Lower leg skin (tissue), 3 donors: Measurements from ENCODE around the gene GRIP1.

ENCODE experiments used
- POLR2A ChIP-seq, 2 donors: fragments of 450-650 bp; IDR thresholded peaks; one replicate each; pipeline ENCODE4 v1.6.1; 2016 to 2017; ENCODE audit warnings: antibody characterized with exemption in 2 of 2, mild to moderate bottlenecking in 1 of 2, moderate library complexity in 1 of 2
- TF ChIP-seq, protein P1 (sequence below), 3 donors: fragments of 450-650 bp; IDR thresholded peaks; one replicate each; pipeline ENCODE4 v1.5.1; 2016; ENCODE audit warnings: antibody characterized with exemption in 3 of 3, mild to moderate bottlenecking in 3 of 3, moderate library complexity in 2 of 3

DNA sequence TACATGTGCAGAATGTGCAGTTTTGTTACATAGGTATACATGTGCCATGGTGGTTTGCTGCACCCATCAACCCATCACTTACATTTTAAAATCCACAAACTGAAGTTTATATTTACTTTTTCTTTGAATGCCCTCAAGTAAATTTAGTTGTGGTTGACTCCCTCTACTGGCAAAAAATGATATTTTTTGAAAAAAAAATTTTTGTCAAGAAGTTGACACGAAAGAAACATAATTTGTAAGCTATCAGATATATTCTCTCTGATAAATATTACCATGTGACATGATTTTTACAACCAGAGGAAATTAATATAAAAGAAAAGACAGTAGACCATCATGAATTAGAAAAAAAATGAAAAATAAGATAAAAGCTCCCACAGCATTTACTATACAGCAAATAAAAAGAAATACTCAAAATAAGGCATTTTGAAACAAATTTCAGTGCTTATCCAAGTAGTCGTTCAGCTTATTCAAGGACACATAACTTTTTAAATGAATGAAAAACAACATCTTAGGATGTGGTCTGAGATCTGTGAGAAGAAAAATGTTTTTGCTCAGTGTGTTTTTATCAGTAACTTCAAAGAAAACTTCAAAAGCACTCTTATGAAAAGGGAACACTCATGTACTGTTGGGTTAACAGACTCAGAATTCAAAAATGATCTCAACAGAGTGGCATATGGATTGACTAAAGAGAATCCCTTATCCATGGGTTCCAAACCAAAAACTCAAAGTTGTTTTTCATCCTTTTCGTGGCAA, 30.0 kb upstream of the GRIP1 start:
- TF ChIP-seq, protein P1, sequence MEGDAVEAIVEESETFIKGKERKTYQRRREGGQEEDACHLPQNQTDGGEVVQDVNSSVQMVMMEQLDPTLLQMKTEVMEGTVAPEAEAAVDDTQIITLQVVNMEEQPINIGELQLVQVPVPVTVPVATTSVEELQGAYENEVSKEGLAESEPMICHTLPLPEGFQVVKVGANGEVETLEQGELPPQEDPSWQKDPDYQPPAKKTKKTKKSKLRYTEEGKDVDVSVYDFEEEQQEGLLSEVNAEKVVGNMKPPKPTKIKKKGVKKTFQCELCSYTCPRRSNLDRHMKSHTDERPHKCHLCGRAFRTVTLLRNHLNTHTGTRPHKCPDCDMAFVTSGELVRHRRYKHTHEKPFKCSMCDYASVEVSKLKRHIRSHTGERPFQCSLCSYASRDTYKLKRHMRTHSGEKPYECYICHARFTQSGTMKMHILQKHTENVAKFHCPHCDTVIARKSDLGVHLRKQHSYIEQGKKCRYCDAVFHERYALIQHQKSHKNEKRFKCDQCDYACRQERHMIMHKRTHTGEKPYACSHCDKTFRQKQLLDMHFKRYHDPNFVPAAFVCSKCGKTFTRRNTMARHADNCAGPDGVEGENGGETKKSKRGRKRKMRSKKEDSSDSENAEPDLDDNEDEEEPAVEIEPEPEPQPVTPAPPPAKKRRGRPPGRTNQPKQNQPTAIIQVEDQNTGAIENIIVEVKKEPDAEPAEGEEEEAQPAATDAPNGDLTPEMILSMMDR (IDR thresholded peaks at IDR 0.05): no peak
- TF ChIP-seq POLR2A (IDR thresholded peaks at IDR 0.05): no peak
